Measurements from ENCODE around the gene SLIT3. TPM values are rescaled to one million over a fixed set of nuclear protein-coding genes. Genes with fewer than 3 reads are reported as not detected.

SLIT3 gene
- total RNA-seq, 1 donor from 2014 or later, result 56.6 TPM

GRCh38 chr5:168908207-168908606, 392.7 kb downstream of the SLIT3 start:
- H3K9me3 Mint-ChIP-seq, result no peaks in the 10 kb centered on the region
- H3K36me3 Mint-ChIP-seq, result no peaks in the 10 kb centered on the region
- no peak overlapping the region for H3K27ac Mint-ChIP-seq
- no peaks in the 10 kb centered on the region for H3K4me1 Mint-ChIP-seq (ENCODE audit: unreplicated experiment)
- no peak for TF ChIP-seq CTCF (conservative IDR thresholded peaks at IDR 0.05)
- peaks cover 38% of the 10 kb centered on the region for H3K27me3 Mint-ChIP-seq
- no peak overlapping the region for H3K4me3 Mint-ChIP-seq
- DNase-seq (ENCODE audit: extremely low spot score, unreplicated experiment), result no peak

GRCh38 chr5:168903061-168903460, 397.9 kb downstream of the SLIT3 start:
- H3K27ac Mint-ChIP-seq, result no peak overlapping the region
- no peak for DNase-seq (ENCODE audit: extremely low spot score, unreplicated experiment)
- H3K4me1 Mint-ChIP-seq (ENCODE audit: unreplicated experiment), result peaks cover 9% of the 10 kb centered on the region
- H3K4me3 Mint-ChIP-seq, result no peak overlapping the region
- H3K27me3 Mint-ChIP-seq, result peaks cover 25% of the 10 kb centered on the region
- no peaks in the 10 kb centered on the region for H3K9me3 Mint-ChIP-seq
- TF ChIP-seq CTCF (conservative IDR thresholded peaks at IDR 0.05), result no peak
- H3K36me3 Mint-ChIP-seq, result peaks cover 3% of the 10 kb centered on the region

- no peak for TF ChIP-seq CTCF (conservative IDR thresholded peaks at IDR 0.05)
- peaks cover 17% of the 10 kb centered on the region for H3K4me1 Mint-ChIP-seq (ENCODE audit: unreplicated experiment)
- H3K9me3 Mint-ChIP-seq, result no peaks in the 10 kb centered on the region
- DNase-seq (ENCODE audit: extremely low spot score, unreplicated experiment), result no peak
- peaks cover 41% of the 10 kb centered on the region for H3K27me3 Mint-ChIP-seq
- no peak overlapping the region for H3K4me3 Mint-ChIP-seq
- H3K27ac Mint-ChIP-seq, result no peak overlapping the region
- H3K36me3 Mint-ChIP-seq, result peaks cover 3% of the 10 kb centered on the region
These were observed 401.3 kb downstream of the SLIT3 start for GRCh38 chr5:168899673-168900072.

GRCh38 chr5:168899264-168899663, 401.7 kb downstream of the SLIT3 start:
- H3K4me1 Mint-ChIP-seq (ENCODE audit: unreplicated experiment), result peaks cover 17% of the 10 kb centered on the region
- H3K9me3 Mint-ChIP-seq, result no peaks in the 10 kb centered on the region
- H3K36me3 Mint-ChIP-seq, result peaks cover 3% of the 10 kb centered on the region
- TF ChIP-seq CTCF (conservative IDR thresholded peaks at IDR 0.05), result no peak
- no peak overlapping the region for H3K27ac Mint-ChIP-seq
- DNase-seq (ENCODE audit: extremely low spot score, unreplicated experiment), result no peak
- no peak overlapping the region for H3K4me3 Mint-ChIP-seq
- H3K27me3 Mint-ChIP-seq, result peaks cover 45% of the 10 kb centered on the region

- TF ChIP-seq CTCF (conservative IDR thresholded peaks at IDR 0.05), result no peak
- no peak for DNase-seq (ENCODE audit: extremely low spot score, unreplicated experiment)
- Mint-ChIP-seq H3K9me3 (no peaks in the 10 kb centered on the region), H3K27ac (no peak overlapping the region), H3K27me3 (peaks cover 51% of the 10 kb centered on the region), H3K4me1 (ENCODE audit: unreplicated experiment) (peaks cover 17% of the 10 kb centered on the region), H3K4me3 (no peak overlapping the region), H3K36me3 (peaks cover 3% of the 10 kb centered on the region)
These were observed 402.6 kb downstream of the SLIT3 start for GRCh38 chr5:168898247-168898911.
